Transverse colon (tissue), 4 donors: Measurements from ENCODE around the gene KCNMB3. TPM values are rescaled to one million over a fixed set of nuclear protein-coding genes. Genes with fewer than 3 reads are reported as not detected.

Experiments used
- DNase-seq: peaks from one replicate; pipeline ENCODE4 v3.0.0-alpha.2; 2019
- H3K27ac ChIP-seq, 4 donors: fragments of 200-600 bp; sonication (generic); 2 replicates each; pipeline ENCODE4 v1.5.1; 2016 to 2018; ENCODE audit warnings: inconsistent platforms in 4 of 4
- H3K27me3 ChIP-seq: fragments of 200-600 bp; sonication (generic); 2 replicates; pipeline ENCODE4 v1.5.1; 2017; ENCODE audit warnings: inconsistent platforms
- H3K36me3 ChIP-seq, 4 donors: fragments of 200-600 bp; sonication (generic); 2 replicates each; pipeline ENCODE4 v1.5.1; 2017 to 2019; ENCODE audit warnings: inconsistent platforms in 4 of 4
- H3K4me1 ChIP-seq, 4 donors: fragments of 200-600 bp; sonication (generic); 2 replicates each; pipeline ENCODE4 v1.5.1; 2017 to 2020; ENCODE audit warnings: inconsistent platforms in 4 of 4
- H3K4me3 ChIP-seq, 4 donors: fragments of 200-600 bp; sonication (generic); 1 replicate in 1 of 4; 2 replicates in 3 of 4; pipeline versions ENCODE4 v1.5.1 to v1.6.1; 2017 to 2019; ENCODE audit warnings: inconsistent platforms in 4 of 4
- H3K9me3 ChIP-seq, 2 donors: fragments of 200-600 bp; sonication (generic); 2 replicates each; pipeline ENCODE4 v1.5.1; 2017 to 2019; ENCODE audit warnings: inconsistent platforms in 2 of 2
- CTCF ChIP-seq, 5 experiments: fragments of 200-600 bp in 3 of 5; fragments of 450-650 bp in 2 of 5; sonication (generic) in 3 of 5; IDR thresholded peaks; 1 replicate in 2 of 5; 2 replicates in 3 of 5; pipeline ENCODE4 v1.5.1; 2016 to 2017; ENCODE audit warnings: antibody characterized with exemption in 5 of 5, inconsistent platforms in 3 of 5, mild to moderate bottlenecking in 2 of 5, moderate library complexity in 1 of 5
- EP300 ChIP-seq: sonication (generic); formaldehyde crosslinking; IDR thresholded peaks from one replicate; pipeline ENCODE4 v1.6.1; 2017; ENCODE audit warnings: antibody characterized with exemption, low read depth
- POLR2A ChIP-seq: fragments of 450-650 bp; IDR thresholded peaks from one replicate; pipeline ENCODE4 v1.6.1; 2016; ENCODE audit warnings: antibody characterized with exemption, mild to moderate bottlenecking, moderate library complexity
- POLR2AphosphoS5 ChIP-seq, 3 donors: sonication (generic); formaldehyde crosslinking; IDR thresholded peaks; one replicate each; pipeline ENCODE4 v1.6.1; 2016; ENCODE audit warnings: antibody characterized with exemption in 3 of 3
- WGBS, 2 donors: methylation state at CpG; one replicate each; pipeline ENCODE4 v1.1.5; 2018; ENCODE audit warnings: low coverage in 1 of 2; 5-methylcytosine and 5-hydroxymethylcytosine counted together
- in situ Hi-C, 4 donors: fragments of 200-750 bp; cut with MboI; loops; one replicate each; pipeline versions ENCODE4 v1.15.0 to v1.15.1; 2017; ENCODE audit warnings: low sequenced_read_pairs in 3 of 4, low pct_ligation_motif_present in 1 of 4, low pct_unique_long_range_greater_than_20kb in 1 of 4
- intact Hi-C: fragments of 100-400 bp; cut with DNase I; formaldehyde crosslinking; loops from one replicate; pipeline ENCODE4 v1.15.1; 2023; ENCODE audit warnings: low total_unique reads
- total RNA-seq, 4 donors: library from RNA; depleted of rRNA; stranded (reverse); fragments of >200 nt; gene quantifications; one replicate each; pipeline ENCODE4 v1.1.0, GENCODE V29; 2016

The KCNMB3 gene
- total RNA-seq, 4 donors from 2014 or later = 1.1 to 6.8 (median 2.7) TPM

GRCh38 chr3:179236669-179237301 lies 14.1 kb downstream of the KCNMB3 start:
- no peak for TF ChIP-seq CTCF (IDR thresholded peaks at IDR 0.05)
- TF ChIP-seq POLR2A = no peak
- no peak for TF ChIP-seq POLR2AphosphoS5 (IDR thresholded peaks at IDR 0.05)
- TF ChIP-seq EP300 = no peak
- Histone ChIP-seq H3K4me3 (no peak overlapping the region), H3K9me3 (no peaks in the 10 kb centered on the region), H3K36me3 (peaks cover 0 to 14% (median 6%) of the 10 kb centered on the region in 4 donors), H3K27ac (no peak overlapping the region), H3K4me1 (no peaks in the 10 kb centered on the region), H3K27me3 (no peaks in the 10 kb centered on the region)
- no peak for DNase-seq
- 88% methylated on average over 2 of the region's 2 CpGs for whole genome bisulfite sequencing, 2 donors
- intact Hi-C loops = no loop called here
- in situ Hi-C loops = no loop called here

GRCh38 chr3:179234199-179234598 lies 16.7 kb downstream of the KCNMB3 start:
- intact Hi-C loops (no loop called here), in situ Hi-C loops (no loop called here)
- Histone ChIP-seq H3K4me1 (no peaks in the 10 kb centered on the region), H3K9me3 (no peaks in the 10 kb centered on the region), H3K36me3 (peaks cover 0 to 33% (median 13%) of the 10 kb centered on the region in 4 donors), H3K4me3 (no peak overlapping the region), H3K27ac (no peak overlapping the region), H3K27me3 (no peaks in the 10 kb centered on the region)
- no peak for DNase-seq
- TF ChIP-seq EP300 (no peak), POLR2A (no peak), POLR2AphosphoS5 (IDR thresholded peaks at IDR 0.05) (no peak), CTCF (IDR thresholded peaks at IDR 0.05) (no peak)
- 89 to 95% methylated on average over 4 of the region's 4 CpGs for WGBS, 2 donors

GRCh38 chr3:179233043-179233442 lies 17.9 kb downstream of the KCNMB3 start:
- WGBS, 2 donors = 60 to 99% methylated on average over 1 to 3 of the region's 3 CpGs
- Histone ChIP-seq H3K4me1 (no peaks in the 10 kb centered on the region), H3K4me3 (no peak overlapping the region), H3K9me3 (no peaks in the 10 kb centered on the region), H3K27me3 (no peaks in the 10 kb centered on the region), H3K36me3 (peaks cover 0 to 34% (median 13%) of the 10 kb centered on the region in 4 donors), H3K27ac (no peak overlapping the region)
- no peak for TF ChIP-seq POLR2AphosphoS5 (IDR thresholded peaks at IDR 0.05)
- no peak for TF ChIP-seq POLR2A
- no peak for TF ChIP-seq CTCF (IDR thresholded peaks at IDR 0.05)
- no peak for TF ChIP-seq EP300
- intact Hi-C loops = no loop called here
- no peak for DNase-seq
- in situ Hi-C loops = no loop called here

GRCh38 chr3:179229177-179229576 lies 21.7 kb downstream of the KCNMB3 start:
- Histone ChIP-seq H3K36me3 (peaks cover 0 to 49% (median 14%) of the 10 kb centered on the region in 4 donors), H3K9me3 (no peaks in the 10 kb centered on the region), H3K27ac (no peak overlapping the region), H3K4me3 (no peak overlapping the region), H3K4me1 (no peaks in the 10 kb centered on the region), H3K27me3 (no peaks in the 10 kb centered on the region)
- 85 to 92% methylated on average over 5 of the region's 5 CpGs for WGBS, 2 donors
- no peak for DNase-seq
- in situ Hi-C loops (no loop called here), intact Hi-C loops (no loop called here)
- TF ChIP-seq EP300 = no peak
- TF ChIP-seq POLR2A = no peak
- no peak for TF ChIP-seq POLR2AphosphoS5 (IDR thresholded peaks at IDR 0.05)
- no peak for TF ChIP-seq CTCF (IDR thresholded peaks at IDR 0.05)
